Keratinocyte (primary cell): ENCODE data around the gene ARL4C. TPM values are rescaled to one million over a fixed set of nuclear protein-coding genes. Genes with fewer than 3 reads are reported as not detected.
"Not testable (repeated sequence)": the region's sequence is repeated elsewhere in the genome, so short reads cannot be mapped to it uniquely, and the experiment has no call there.

Source experiments
- DNase-seq: peaks from one replicate; pipeline ENCODE4 v3.0.0-alpha.2; 2011; ENCODE audit warnings: low read depth, missing footprints, low spot score
- FAIRE-seq: peaks from 2 replicates; lab custom pipeline; 2011; peaks lifted over from hg19 to GRCh38; lab: Jason Lieb, UNC
- H2AFZ ChIP-seq: 2 replicates; pipeline ENCODE4 v1.6.0; 2012; ENCODE audit warnings: low read length, control low read depth, inconsistent platforms; ENCODE audit not compliant: control insufficient read depth
- H3K27ac ChIP-seq: 2 replicates; pipeline ENCODE4 v1.5.1; 2011; ENCODE audit warnings: low read length; ENCODE audit not compliant: control insufficient read depth, insufficient read depth
- H3K27me3 ChIP-seq: 3 replicates; pipeline ENCODE4 v1.6.0; 2011; ENCODE audit warnings: low read length; ENCODE audit not compliant: control insufficient read depth, insufficient read depth; ENCODE audit errors: extremely low read depth
- H3K36me3 ChIP-seq, 2 experiments: 2 replicates in 1 of 2; 3 replicates in 1 of 2; pipeline ENCODE4 v1.5.1; 2011; ENCODE audit warnings: low read length in 2 of 2, mild to moderate bottlenecking in 1 of 2; ENCODE audit not compliant: control insufficient read depth in 2 of 2, insufficient read depth in 2 of 2; ENCODE audit errors: extremely low read depth in 1 of 2
- H3K4me1 ChIP-seq: 3 replicates; pipeline ENCODE4 v1.5.1; 2011; ENCODE audit warnings: low read length; ENCODE audit not compliant: control insufficient read depth, insufficient read depth; ENCODE audit errors: extremely low read depth
- H3K4me2 ChIP-seq: 3 replicates; pipeline ENCODE4 v1.6.0; 2011; ENCODE audit warnings: low read depth, low read length; ENCODE audit not compliant: control insufficient read depth, insufficient read depth; ENCODE audit errors: extremely low read depth
- H3K4me3 ChIP-seq, 3 experiments: fragments of 200-600 bp in 1 of 3; sonication (generic) in 1 of 3; 2 replicates in 2 of 3; 3 replicates in 1 of 3; pipeline ENCODE4 v1.5.1; 2011 to 2016; ENCODE audit warnings: low read length in 3 of 3, mild to moderate bottlenecking in 3 of 3, control low read depth in 2 of 3, inconsistent platforms in 1 of 3, low read depth in 1 of 3, mixed read lengths in 1 of 3, mixed run types in 1 of 3, moderate library complexity in 1 of 3; ENCODE audit not compliant: control insufficient read depth in 2 of 3, insufficient read depth in 2 of 3; ENCODE audit errors: extremely low read depth in 1 of 3
- H3K79me2 ChIP-seq: 2 replicates; pipeline ENCODE4 v1.6.0; 2012; ENCODE audit warnings: low read length; ENCODE audit not compliant: control insufficient read depth, insufficient read depth
- H3K9ac ChIP-seq: 3 replicates; pipeline ENCODE4 v1.6.0; 2011; ENCODE audit warnings: low read length; ENCODE audit not compliant: control insufficient read depth, insufficient read depth; ENCODE audit errors: extremely low read depth
- H3K9me1 ChIP-seq: 3 replicates; pipeline ENCODE4 v1.6.0; 2011; ENCODE audit warnings: low read length; ENCODE audit not compliant: control insufficient read depth, insufficient read depth; ENCODE audit errors: extremely low read depth
- H3K9me3 ChIP-seq: 2 replicates; pipeline ENCODE4 v1.5.1; 2012; ENCODE audit warnings: low read depth, low read length; ENCODE audit not compliant: control insufficient read depth
- H4K20me1 ChIP-seq: 3 replicates; pipeline ENCODE4 v1.6.0; 2011; ENCODE audit warnings: low read length; ENCODE audit not compliant: control insufficient read depth, insufficient read depth; ENCODE audit errors: extremely low read depth
- CTCF ChIP-seq, 3 experiments: IDR thresholded peaks in 1 of 3; conservative IDR thresholded peaks in 1 of 3; optimal IDR thresholded peaks in 1 of 3; 2 replicates in 2 of 3; 3 replicates in 1 of 3; pipeline versions ENCODE3 to v1.5.1; 2011; ENCODE audit warnings: low read length in 3 of 3, mild to moderate bottlenecking in 3 of 3, moderate library complexity in 2 of 3, control low read depth in 1 of 3, inconsistent platforms in 1 of 3; ENCODE audit not compliant: insufficient read depth in 2 of 3; ENCODE audit errors: extremely low read depth in 1 of 3
- EZH2 ChIP-seq: IDR thresholded peaks from one replicate; pipeline ENCODE4 v1.6.1; 2012; ENCODE audit warnings: inconsistent platforms, mild to moderate bottlenecking, low read length, moderate library complexity
- dilution Hi-C: fragments of 300-500 bp; cut with MboI; formaldehyde crosslinking; loops from one replicate; pipeline ENCODE4 v1.7.0; 2020; ENCODE audit warnings: low sequenced_read_pairs; ENCODE audit not compliant: extremely low pct_ligation_motif_present
- polyA plus RNA-seq, 5 experiments: library from polyadenylated mRNA; depleted of rRNA in 3 of 5; stranded (reverse) in 3 of 5; stranded (forward) in 1 of 5; unstranded in 1 of 5; fragments of >200 nt; gene quantifications; 1 replicate in 1 of 5; 2 replicates in 3 of 5; 3 replicates in 1 of 5; pipeline versions ENCODE4 v1.2.1 to v1.2.3, GENCODE V29; 2011 to 2012; ENCODE audit warnings: missing spikeins in 2 of 5, low read depth in 1 of 5, low replicate concordance in 1 of 5

ARL4C gene
- polyA plus RNA-seq, 1 donor (not counting 4 experiments of a cell fraction or from before 2014, with no cell fraction given) = 79.5 TPM

- Histone ChIP-seq H3K4me3 (no peak overlapping the region), H2AFZ (no peak overlapping the region), H3K4me2 (no peak overlapping the region), H3K27ac (no peak overlapping the region), H3K27me3 (no peaks in the 10 kb centered on the region), H3K9me1 (no peaks in the 10 kb centered on the region), H4K20me1 (no peaks in the 10 kb centered on the region), H3K9ac (no peak overlapping the region), H3K36me3 (no peaks in the 10 kb centered on the region), H3K79me2 (no peaks in the 10 kb centered on the region), H3K9me3 (no peaks in the 10 kb centered on the region), H3K4me1 (peaks cover 15% of the 10 kb centered on the region)
- DNase-seq (no peak), FAIRE-seq (no peak)
- TF ChIP-seq EZH2 = no peak
- dilution Hi-C loops = no loop called here
These were observed 39.5 kb downstream of the ARL4C start for GRCh38 chr2:234457421-234457820.

GRCh38 chr2:234455246-234455645 lies 41.6 kb downstream of the ARL4C start:
- H3K4me2 ChIP-seq, H3K4me3 ChIP-seq, H3K9me3 ChIP-seq, FAIRE-seq, H3K27ac ChIP-seq, H3K36me3 ChIP-seq, H3K27me3 ChIP-seq, H3K79me2 ChIP-seq, dilution Hi-C loops, DNase-seq, H3K9me1 ChIP-seq, H4K20me1 ChIP-seq, H2AFZ ChIP-seq, H3K9ac ChIP-seq: not testable (repeated sequence)
- peaks cover 28% of the 10 kb centered on the region for H3K4me1 ChIP-seq

GRCh38 chr2:234454433-234454832 lies 42.4 kb downstream of the ARL4C start:
- H3K9ac ChIP-seq = no peak overlapping the region
- H3K4me1 ChIP-seq = peaks cover 28% of the 10 kb centered on the region
- dilution Hi-C loops = no loop called here
- no peak overlapping the region for H3K4me3 ChIP-seq
- H4K20me1 ChIP-seq = no peaks in the 10 kb centered on the region
- no peaks in the 10 kb centered on the region for H3K27me3 ChIP-seq
- H3K79me2 ChIP-seq = no peaks in the 10 kb centered on the region
- FAIRE-seq (no peak), DNase-seq (no peak)
- H3K9me1 ChIP-seq = no peaks in the 10 kb centered on the region
- TF ChIP-seq CTCF (optimal IDR thresholded peaks at IDR 0.05 in 1 of 3, IDR thresholded peaks at IDR 0.05 in 1 of 3, conservative IDR thresholded peaks at IDR 0.05 in 1 of 3; ENCODE audit: extremely low read depth in 1 of 3, insufficient read depth in 2 of 3, low read length in 3 of 3) (no peak), EZH2 (no peak)
- H3K4me2 ChIP-seq = no peak overlapping the region
- no peak overlapping the region for H3K27ac ChIP-seq
- no peaks in the 10 kb centered on the region for H3K36me3 ChIP-seq
- no peak overlapping the region for H2AFZ ChIP-seq
- H3K9me3 ChIP-seq = no peaks in the 10 kb centered on the region
